Transverse colon (tissue), 4 donors: Measurements from ENCODE around the gene UBE3A. TPM values are rescaled to one million over a fixed set of nuclear protein-coding genes. Genes with fewer than 3 reads are reported as not detected.

Experiments used
- DNase-seq: peaks from one replicate; pipeline ENCODE4 v3.0.0-alpha.2; 2019
- H3K27ac ChIP-seq, 4 donors: fragments of 200-600 bp; sonication (generic); 2 replicates each; pipeline ENCODE4 v1.5.1; 2016 to 2018; ENCODE audit warnings: inconsistent platforms in 4 of 4
- H3K27me3 ChIP-seq: fragments of 200-600 bp; sonication (generic); 2 replicates; pipeline ENCODE4 v1.5.1; 2017; ENCODE audit warnings: inconsistent platforms
- H3K36me3 ChIP-seq, 4 donors: fragments of 200-600 bp; sonication (generic); 2 replicates each; pipeline ENCODE4 v1.5.1; 2017 to 2019; ENCODE audit warnings: inconsistent platforms in 4 of 4
- H3K4me1 ChIP-seq, 4 donors: fragments of 200-600 bp; sonication (generic); 2 replicates each; pipeline ENCODE4 v1.5.1; 2017 to 2020; ENCODE audit warnings: inconsistent platforms in 4 of 4
- H3K4me3 ChIP-seq, 4 donors: fragments of 200-600 bp; sonication (generic); 1 replicate in 1 of 4; 2 replicates in 3 of 4; pipeline versions ENCODE4 v1.5.1 to v1.6.1; 2017 to 2019; ENCODE audit warnings: inconsistent platforms in 4 of 4
- H3K9me3 ChIP-seq, 2 donors: fragments of 200-600 bp; sonication (generic); 2 replicates each; pipeline ENCODE4 v1.5.1; 2017 to 2019; ENCODE audit warnings: inconsistent platforms in 2 of 2
- EP300 ChIP-seq: sonication (generic); formaldehyde crosslinking; IDR thresholded peaks from one replicate; pipeline ENCODE4 v1.6.1; 2017; ENCODE audit warnings: antibody characterized with exemption, low read depth
- POLR2A ChIP-seq: fragments of 450-650 bp; IDR thresholded peaks from one replicate; pipeline ENCODE4 v1.6.1; 2016; ENCODE audit warnings: antibody characterized with exemption, mild to moderate bottlenecking, moderate library complexity
- POLR2AphosphoS5 ChIP-seq, 3 donors: sonication (generic); formaldehyde crosslinking; IDR thresholded peaks; one replicate each; pipeline ENCODE4 v1.6.1; 2016; ENCODE audit warnings: antibody characterized with exemption in 3 of 3
- WGBS, 2 donors: methylation state at CpG; one replicate each; pipeline ENCODE4 v1.1.5; 2018; ENCODE audit warnings: low coverage in 1 of 2; 5-methylcytosine and 5-hydroxymethylcytosine counted together
- in situ Hi-C, 4 donors: fragments of 200-750 bp; cut with MboI; loops; one replicate each; pipeline versions ENCODE4 v1.15.0 to v1.15.1; 2017; ENCODE audit warnings: low sequenced_read_pairs in 3 of 4, low pct_ligation_motif_present in 1 of 4, low pct_unique_long_range_greater_than_20kb in 1 of 4
- intact Hi-C: fragments of 100-400 bp; cut with DNase I; formaldehyde crosslinking; loops from one replicate; pipeline ENCODE4 v1.15.1; 2023; ENCODE audit warnings: low total_unique reads
- total RNA-seq, 4 donors: library from RNA; depleted of rRNA; stranded (reverse); fragments of >200 nt; gene quantifications; one replicate each; pipeline ENCODE4 v1.1.0, GENCODE V29; 2016
- TF ChIP-seq, protein P1 (sequence below), 5 experiments: fragments of 200-600 bp in 3 of 5; fragments of 450-650 bp in 2 of 5; sonication (generic) in 3 of 5; IDR thresholded peaks; 1 replicate in 2 of 5; 2 replicates in 3 of 5; pipeline ENCODE4 v1.5.1; 2016 to 2017; ENCODE audit warnings: antibody characterized with exemption in 5 of 5, inconsistent platforms in 3 of 5, mild to moderate bottlenecking in 2 of 5, moderate library complexity in 1 of 5

The UBE3A gene
- total RNA-seq, 4 donors from 2014 or later = 52.1 to 92.1 (median 76.5) TPM

DNA sequence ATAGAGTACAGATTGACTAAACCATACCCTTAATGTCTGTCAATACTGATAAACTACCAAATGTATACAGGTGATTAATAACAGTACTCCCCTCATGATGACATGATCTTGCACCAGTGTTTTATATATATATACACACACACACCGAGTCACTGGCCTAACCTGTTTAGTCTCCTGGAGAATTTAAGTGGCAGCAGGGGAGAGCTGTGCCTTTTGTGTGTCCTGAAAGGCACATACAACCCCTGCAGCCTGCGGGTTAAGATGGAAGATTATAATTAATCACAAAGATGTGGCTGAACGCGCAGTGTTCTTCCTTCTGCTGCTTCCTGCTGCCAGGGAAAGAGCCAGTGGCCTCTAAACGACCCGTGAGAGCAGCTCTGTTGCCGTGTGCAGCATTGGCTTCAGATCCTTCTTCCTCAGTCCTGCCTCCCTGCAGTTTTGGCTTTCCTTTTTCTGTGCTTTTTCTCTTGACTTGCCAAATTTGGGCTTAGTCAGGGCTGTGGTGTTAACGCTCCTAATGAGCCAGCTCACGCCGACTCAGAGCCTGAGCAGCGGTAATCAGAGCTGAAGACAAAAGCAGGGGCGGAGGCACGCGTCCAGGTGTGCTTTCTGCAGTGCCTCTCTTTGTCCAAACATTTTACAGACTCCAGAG, 42.5 kb upstream of the UBE3A start:
- 4 to 18% methylated on average over 2 to 14 of the region's 14 CpGs for WGBS, 2 donors
- H3K4me1 ChIP-seq = peaks cover 0 to 4% (median 0%) of the 10 kb centered on the region in 4 donors
- H3K27me3 ChIP-seq = no peaks in the 10 kb centered on the region
- in situ Hi-C loops = loop anchor here in 2 of 4 donors (25.0 kb wide), 2 partner anchors 694 to 869 kb away; no protein-coding TSS in a partner anchor
- TF ChIP-seq EP300 (no peak), POLR2AphosphoS5 (IDR thresholded peaks at IDR 0.05) (no peak), POLR2A (no peak)
- TF ChIP-seq, protein P1, sequence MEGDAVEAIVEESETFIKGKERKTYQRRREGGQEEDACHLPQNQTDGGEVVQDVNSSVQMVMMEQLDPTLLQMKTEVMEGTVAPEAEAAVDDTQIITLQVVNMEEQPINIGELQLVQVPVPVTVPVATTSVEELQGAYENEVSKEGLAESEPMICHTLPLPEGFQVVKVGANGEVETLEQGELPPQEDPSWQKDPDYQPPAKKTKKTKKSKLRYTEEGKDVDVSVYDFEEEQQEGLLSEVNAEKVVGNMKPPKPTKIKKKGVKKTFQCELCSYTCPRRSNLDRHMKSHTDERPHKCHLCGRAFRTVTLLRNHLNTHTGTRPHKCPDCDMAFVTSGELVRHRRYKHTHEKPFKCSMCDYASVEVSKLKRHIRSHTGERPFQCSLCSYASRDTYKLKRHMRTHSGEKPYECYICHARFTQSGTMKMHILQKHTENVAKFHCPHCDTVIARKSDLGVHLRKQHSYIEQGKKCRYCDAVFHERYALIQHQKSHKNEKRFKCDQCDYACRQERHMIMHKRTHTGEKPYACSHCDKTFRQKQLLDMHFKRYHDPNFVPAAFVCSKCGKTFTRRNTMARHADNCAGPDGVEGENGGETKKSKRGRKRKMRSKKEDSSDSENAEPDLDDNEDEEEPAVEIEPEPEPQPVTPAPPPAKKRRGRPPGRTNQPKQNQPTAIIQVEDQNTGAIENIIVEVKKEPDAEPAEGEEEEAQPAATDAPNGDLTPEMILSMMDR (IDR thresholded peaks at IDR 0.05) = no peak
- no peaks in the 10 kb centered on the region for H3K36me3 ChIP-seq
- H3K4me3 ChIP-seq = peak overlapping the region in 1 of 4 donors; percentile 2
- no peak overlapping the region for H3K27ac ChIP-seq
- intact Hi-C loops = no loop called here
- no peaks in the 10 kb centered on the region for H3K9me3 ChIP-seq
- peak; percentile 8 for DNase-seq

DNA sequence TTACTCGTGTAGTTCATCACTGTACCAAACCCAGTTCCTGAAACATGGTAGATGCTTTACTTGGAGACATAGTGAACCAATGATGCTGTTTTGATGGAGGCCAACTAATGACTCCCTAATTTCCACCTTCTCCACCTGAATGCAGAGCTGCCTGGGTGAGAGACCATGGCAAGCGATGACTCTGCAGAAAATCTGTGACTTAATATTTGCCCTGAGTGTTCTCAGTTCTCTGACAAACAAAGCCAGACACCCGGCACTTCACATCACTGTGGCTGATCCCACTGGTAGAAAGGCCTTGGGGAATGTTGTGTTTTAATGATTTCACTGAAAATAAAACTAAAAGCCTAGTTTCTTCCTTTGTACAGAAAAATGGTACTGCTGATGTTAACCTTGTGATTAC, 39.5 kb upstream of the UBE3A start:
- no peak for DNase-seq
- H3K27me3 ChIP-seq = no peaks in the 10 kb centered on the region
- H3K36me3 ChIP-seq = no peaks in the 10 kb centered on the region
- intact Hi-C loops (no loop called here), in situ Hi-C loops (loop anchor here in 2 of 4 donors (25.0 kb wide), 2 partner anchors 691 to 866 kb away; no protein-coding TSS in a partner anchor)
- no peak for TF ChIP-seq POLR2A
- no peak for TF ChIP-seq POLR2AphosphoS5 (IDR thresholded peaks at IDR 0.05)
- TF ChIP-seq, protein P1 (IDR thresholded peaks at IDR 0.05) = no peak
- no peak for TF ChIP-seq EP300
- no peak overlapping the region for H3K4me3 ChIP-seq
- no peak overlapping the region for H3K27ac ChIP-seq
- peaks cover 0 to 4% (median 0%) of the 10 kb centered on the region in 4 donors for H3K4me1 ChIP-seq
- WGBS, 2 donors = 80 to 92% methylated on average over 1 to 3 of the region's 3 CpGs
- H3K9me3 ChIP-seq = no peaks in the 10 kb centered on the region

DNA sequence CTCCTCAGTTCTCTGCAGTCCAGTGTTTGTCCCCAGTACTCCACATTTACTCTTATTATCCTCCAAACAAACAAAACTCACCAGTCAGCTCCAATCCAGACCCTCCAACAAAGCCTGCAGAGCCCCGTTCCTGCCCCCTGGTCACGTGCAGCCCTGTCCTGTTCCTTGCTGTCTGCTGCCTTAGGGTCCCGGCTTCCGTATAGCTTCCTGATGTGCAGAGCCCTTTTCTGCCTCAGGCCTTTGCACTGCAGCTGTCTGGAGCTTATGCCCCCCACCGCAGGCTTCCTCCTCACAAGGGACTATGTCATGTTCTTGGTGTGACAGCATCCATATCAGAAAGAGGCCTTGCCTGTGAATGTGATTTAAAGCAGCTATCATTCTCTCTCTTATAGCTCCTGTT, 39.0 kb upstream of the UBE3A start:
- DNase-seq = no peak
- Histone ChIP-seq H3K27me3 (no peaks in the 10 kb centered on the region), H3K9me3 (no peaks in the 10 kb centered on the region), H3K4me3 (no peak overlapping the region), H3K27ac (no peak overlapping the region), H3K36me3 (no peaks in the 10 kb centered on the region), H3K4me1 (peaks cover 0 to 4% (median 0%) of the 10 kb centered on the region in 4 donors)
- TF ChIP-seq POLR2AphosphoS5 (IDR thresholded peaks at IDR 0.05) (no peak), EP300 (no peak), POLR2A (no peak)
- TF ChIP-seq, protein P1 (IDR thresholded peaks at IDR 0.05) = no peak
- in situ Hi-C loops = loop anchor here in 2 of 4 donors (25.0 kb wide), 2 partner anchors 691 to 866 kb away; no protein-coding TSS in a partner anchor
- 78% methylated on average over 5 of the region's 5 CpGs; no CpG with 5 or more reads in 1 of the 2 donors for WGBS, 2 donors
- intact Hi-C loops = no loop called here

DNA sequence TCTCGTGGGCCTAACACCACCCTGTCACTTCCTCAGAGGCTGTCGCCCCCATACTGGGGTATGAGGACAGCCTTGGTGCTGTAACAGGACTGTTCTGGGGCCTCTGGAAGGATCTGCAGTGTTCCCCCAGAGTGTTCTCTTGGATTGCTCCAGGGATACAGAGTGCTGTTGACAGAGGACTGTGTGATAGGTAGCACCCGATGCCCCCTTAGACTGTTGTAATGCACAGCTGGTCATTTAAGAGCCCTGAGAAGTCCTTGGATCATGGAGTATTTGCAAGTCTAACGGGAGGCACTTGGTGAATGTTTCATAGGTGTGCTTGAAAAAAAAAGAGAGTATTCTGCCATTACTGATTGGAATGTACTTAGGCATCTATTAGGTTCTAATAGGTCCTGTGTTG, 35.4 kb upstream of the UBE3A start:
- 74 to 86% methylated on average over 3 to 4 of the region's 4 CpGs for WGBS, 2 donors
- H3K27me3 ChIP-seq = no peaks in the 10 kb centered on the region
- no peaks in the 10 kb centered on the region for H3K4me1 ChIP-seq
- H3K27ac ChIP-seq = no peak overlapping the region
- H3K9me3 ChIP-seq = no peaks in the 10 kb centered on the region
- H3K4me3 ChIP-seq = no peak overlapping the region
- no peaks in the 10 kb centered on the region for H3K36me3 ChIP-seq
- no peak for TF ChIP-seq POLR2AphosphoS5 (IDR thresholded peaks at IDR 0.05)
- TF ChIP-seq POLR2A = no peak
- TF ChIP-seq EP300 = no peak
- TF ChIP-seq, protein P1 (IDR thresholded peaks at IDR 0.05) = no peak
- intact Hi-C loops (no loop called here), in situ Hi-C loops (no loop called here)
- DNase-seq = no peak
